Sigmoid colon (tissue), 4 donors: ENCODE data around the gene EZR.

Experiments
- POLR2A ChIP-seq, 2 donors: fragments of 450-650 bp; IDR thresholded peaks; one replicate each; pipeline ENCODE4 v1.6.1; 2016; ENCODE audit warnings: antibody characterized with exemption in 2 of 2, mild to moderate bottlenecking in 2 of 2, moderate library complexity in 2 of 2
- POLR2AphosphoS5 ChIP-seq, 4 donors: sonication (generic); formaldehyde crosslinking; IDR thresholded peaks; one replicate each; pipeline ENCODE4 v1.6.1; 2017; ENCODE audit warnings: antibody characterized with exemption in 4 of 4
- TF ChIP-seq, protein P1 (sequence below), 4 experiments: fragments of 450-650 bp in 3 of 4; fragments of 200-600 bp in 1 of 4; IDR thresholded peaks; one replicate each; pipeline ENCODE4 v1.5.1; 2016 to 2019; ENCODE audit warnings: antibody characterized with exemption in 4 of 4, mild to moderate bottlenecking in 3 of 4, moderate library complexity in 2 of 4

- TF ChIP-seq POLR2A (IDR thresholded peaks at IDR 0.05) (no peak), POLR2AphosphoS5 (IDR thresholded peaks at IDR 0.05) (no peak)
- TF ChIP-seq, protein P1, sequence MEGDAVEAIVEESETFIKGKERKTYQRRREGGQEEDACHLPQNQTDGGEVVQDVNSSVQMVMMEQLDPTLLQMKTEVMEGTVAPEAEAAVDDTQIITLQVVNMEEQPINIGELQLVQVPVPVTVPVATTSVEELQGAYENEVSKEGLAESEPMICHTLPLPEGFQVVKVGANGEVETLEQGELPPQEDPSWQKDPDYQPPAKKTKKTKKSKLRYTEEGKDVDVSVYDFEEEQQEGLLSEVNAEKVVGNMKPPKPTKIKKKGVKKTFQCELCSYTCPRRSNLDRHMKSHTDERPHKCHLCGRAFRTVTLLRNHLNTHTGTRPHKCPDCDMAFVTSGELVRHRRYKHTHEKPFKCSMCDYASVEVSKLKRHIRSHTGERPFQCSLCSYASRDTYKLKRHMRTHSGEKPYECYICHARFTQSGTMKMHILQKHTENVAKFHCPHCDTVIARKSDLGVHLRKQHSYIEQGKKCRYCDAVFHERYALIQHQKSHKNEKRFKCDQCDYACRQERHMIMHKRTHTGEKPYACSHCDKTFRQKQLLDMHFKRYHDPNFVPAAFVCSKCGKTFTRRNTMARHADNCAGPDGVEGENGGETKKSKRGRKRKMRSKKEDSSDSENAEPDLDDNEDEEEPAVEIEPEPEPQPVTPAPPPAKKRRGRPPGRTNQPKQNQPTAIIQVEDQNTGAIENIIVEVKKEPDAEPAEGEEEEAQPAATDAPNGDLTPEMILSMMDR (IDR thresholded peaks at IDR 0.05): no peak
Observed at GRCh38 chr6:158755636-158756035, 63.5 kb downstream of the EZR start.
